SU-DHL-6 (cell line): ENCODE results near the gene IDNK.

Experiments
- CTCF ChIP-seq: fragments of 200-600 bp; sonication (generic); IDR thresholded peaks from one replicate; pipeline ENCODE4 v1.5.1; 2017; ENCODE audit warnings: antibody characterized with exemption, mild to moderate bottlenecking, low read length, moderate library complexity; ENCODE audit not compliant: insufficient read depth, poor library complexity, severe bottlenecking
- EZH2phosphoT487 ChIP-seq: fragments of 200-600 bp; sonication (generic), shearing (Covaris generic); conservative IDR thresholded peaks from 2 replicates; pipeline ENCODE4 v1.6.1; 2018; ENCODE audit warnings: mild to moderate bottlenecking, antibody characterized with exemption, low read length, moderate library complexity, mixed read lengths

- no peak for TF ChIP-seq CTCF
- TF ChIP-seq EZH2phosphoT487, result no peak
Observed at GRCh38 chr9:83599071-83599470, 23.9 kb upstream of the IDNK start.
